Measurements from ENCODE around the gene AGAP5. TPM values are rescaled to one million over a fixed set of nuclear protein-coding genes. Genes with fewer than 3 reads are reported as not detected.
"Not testable (repeated sequence)": the region's sequence is repeated elsewhere in the genome, so short reads cannot be mapped to it uniquely, and the experiment has no call there.

Gene AGAP5
- 2.1 and 3.9 TPM in 2 replicates for total RNA-seq (2014; rRNA removed; shearing (Covaris generic))
- polyA plus RNA-seq (2016; fragmentation: Nextera tagmentation; extraction: Ambion mirVana), result 0.75 and 0.80 TPM in 2 replicates

- H3K79me2 ChIP-seq (ENCODE audit: insufficient read depth); H3K36me3 ChIP-seq (ENCODE audit: low read depth); H3K9ac ChIP-seq; H3K9me3 ChIP-seq (ENCODE audit: low read depth); H3K27me3 ChIP-seq (replicated peaks; ENCODE audit: insufficient read depth); H4K20me1 ChIP-seq (ENCODE audit: insufficient read depth); H3K4me1 ChIP-seq (ENCODE audit: insufficient read depth); in situ Hi-C loops (cut with MboI); DNase-seq; H3F3A ChIP-seq (ENCODE audit: insufficient read depth); H3K4me3 ChIP-seq; H3K27ac ChIP-seq; H2AFZ ChIP-seq; H3K4me2 ChIP-seq (ENCODE audit: unreplicated experiment); H3K9me2 ChIP-seq (ENCODE audit: insufficient read depth): not testable (repeated sequence)
- 95% methylated on average over 15 to 16 of the region's 16 CpGs for WGBS, 2 experiments (ENCODE audit: low coverage in 1 of 2, low lambda C conversion rate in 2 of 2, missing lambda C conversion rate in 2 of 2)
Observed at GRCh38 chr10:73697675-73698159, at the start of gene AGAP5. TSS of gene AGAP5 (minus strand) at chr10:73698109. CDS start at chr10:73697755, 354 bp downstream.

- DNase-seq, result no peak
Observed at GRCh38 chr10:73746721-73747120, 48.8 kb upstream of the AGAP5 start.

DNA sequence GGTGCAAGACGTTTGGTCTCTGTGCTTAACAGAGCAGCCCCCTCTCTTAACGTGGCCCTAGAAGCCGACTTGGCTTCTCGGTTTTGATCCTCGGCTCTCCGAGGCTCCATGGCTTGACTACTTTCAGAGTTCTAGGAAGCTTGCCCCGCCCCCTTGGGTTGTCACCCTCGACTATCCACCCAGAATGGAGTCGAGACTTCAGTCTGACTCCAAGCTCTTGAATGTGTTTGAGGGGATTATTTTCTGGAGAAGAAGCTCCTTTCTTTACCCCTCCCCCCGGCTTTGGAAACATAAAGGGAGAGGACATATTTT, 46.7 kb upstream of the AGAP5 start:
- TF ChIP-seq EZH2 (IDR thresholded peaks at IDR 0.05; ENCODE audit: insufficient read depth, poor library complexity, severe bottlenecking) (no peak), EZH2phosphoT487 (IDR thresholded peaks at IDR 0.05; ENCODE audit: insufficient read depth, low read depth) (no peak)
- H3K36me3 ChIP-seq (ENCODE audit: low read depth), result peaks cover 14% of the 10 kb centered on the region
- 0 to 3% methylated on average over 10 of the region's 10 CpGs for WGBS, 2 experiments (ENCODE audit: low coverage in 1 of 2, low lambda C conversion rate in 2 of 2, missing lambda C conversion rate in 2 of 2)
- peaks cover 22% of the 10 kb centered on the region for H3K4me1 ChIP-seq (ENCODE audit: insufficient read depth)
- 0 out of 2 replicates have a peak, but pooled peaks cover under 1% of the 10 kb centered on the region for H4K20me1 ChIP-seq (ENCODE audit: insufficient read depth)
- peak overlapping the region; percentile 97 for H3K4me2 ChIP-seq (ENCODE audit: unreplicated experiment)
- in situ Hi-C loops (cut with MboI), result no loop called here
- peak overlapping the region; percentile 95 for H3K27ac ChIP-seq
- no peaks in the 10 kb centered on the region for H3K27me3 ChIP-seq (replicated peaks; ENCODE audit: insufficient read depth)
- no peaks in the 10 kb centered on the region for H3K9me3 ChIP-seq (ENCODE audit: low read depth)
- peak overlapping the region; percentile 94 for H3K9ac ChIP-seq
- peaks cover 80% of the 10 kb centered on the region for H3K79me2 ChIP-seq (ENCODE audit: insufficient read depth)
- no peaks in the 10 kb centered on the region for H3K9me2 ChIP-seq (ENCODE audit: insufficient read depth)
- peak overlapping the region; percentile 91 for H3K4me3 ChIP-seq
- H3F3A ChIP-seq (ENCODE audit: insufficient read depth), result peaks cover 7% of the 10 kb centered on the region; the same call in 1 of the 2 replicates
- DNase-seq, result peak; percentile 91
- peak overlapping the region; percentile 92 for H2AFZ ChIP-seq

More at GRCh38 chr10:73746721-73747120, 48.8 kb upstream of the AGAP5 start:
- Histone ChIP-seq H3K79me2 (ENCODE audit: insufficient read depth) (peaks cover 96% of the 10 kb centered on the region), H3K9ac (no peak overlapping the region; the same call in 1 of the 2 replicates), H2AFZ (no peak overlapping the region), H3K36me3 (ENCODE audit: low read depth) (peaks cover 27% of the 10 kb centered on the region), H3K4me2 (ENCODE audit: unreplicated experiment) (no peak overlapping the region), H3K9me3 (ENCODE audit: low read depth) (no peaks in the 10 kb centered on the region), H3K9me2 (ENCODE audit: insufficient read depth) (no peaks in the 10 kb centered on the region), H4K20me1 (ENCODE audit: insufficient read depth) (0 out of 2 replicates have a peak, but pooled peaks cover 8% of the 10 kb centered on the region), H3K27ac (no peak overlapping the region), H3F3A (ENCODE audit: insufficient read depth) (peaks cover 7% of the 10 kb centered on the region; the same call in 1 of the 2 replicates), H3K4me1 (ENCODE audit: insufficient read depth) (peaks cover 22% of the 10 kb centered on the region), H3K27me3 (replicated peaks; ENCODE audit: insufficient read depth) (no peaks in the 10 kb centered on the region), H3K4me3 (no peak overlapping the region)
- 74 to 89% methylated on average over 2 of the region's 2 CpGs for whole genome bisulfite sequencing, 2 experiments (ENCODE audit: low coverage in 1 of 2, low lambda C conversion rate in 2 of 2, missing lambda C conversion rate in 2 of 2)
- in situ Hi-C loops (cut with MboI), result no loop called here
- TF ChIP-seq EZH2phosphoT487 (IDR thresholded peaks at IDR 0.05; ENCODE audit: insufficient read depth, low read depth) (no peak), EZH2 (IDR thresholded peaks at IDR 0.05; ENCODE audit: insufficient read depth, poor library complexity, severe bottlenecking) (no peak)

- peak; percentile 98 for DNase-seq
- Histone ChIP-seq H3K9ac (peak within 1 kb of the TSS; percentile 94), H3K9me3 (ENCODE audit: low read depth) (no peaks in the 10 kb centered on the region), H3K36me3 (ENCODE audit: low read depth) (peaks cover 10% of the 10 kb centered on the region), H3K27me3 (replicated peaks; ENCODE audit: insufficient read depth) (no peaks in the 10 kb centered on the region), H3K4me2 (ENCODE audit: unreplicated experiment) (peak within 1 kb of the TSS; percentile 97), H3K4me1 (ENCODE audit: insufficient read depth) (peaks cover 22% of the 10 kb centered on the region), H4K20me1 (ENCODE audit: insufficient read depth) (no peaks in the 10 kb centered on the region), H3K27ac (peak within 1 kb of the TSS; percentile 95), H3K79me2 (ENCODE audit: insufficient read depth) (peaks cover 80% of the 10 kb centered on the region), H2AFZ (peak within 1 kb of the TSS; percentile 92), H3K9me2 (ENCODE audit: insufficient read depth) (no peaks in the 10 kb centered on the region), H3K4me3 (peak within 1 kb of the TSS; percentile 91), H3F3A (ENCODE audit: insufficient read depth) (peaks cover 7% of the 10 kb centered on the region; the same call in 1 of the 2 replicates)
- 1% methylated on average over 36 of the region's 36 CpGs for WGBS, 2 experiments (ENCODE audit: low coverage in 1 of 2, low lambda C conversion rate in 2 of 2, missing lambda C conversion rate in 2 of 2)
- in situ Hi-C loops (cut with MboI), result no loop called here
- TF ChIP-seq EZH2 (IDR thresholded peaks at IDR 0.05; ENCODE audit: insufficient read depth, poor library complexity, severe bottlenecking) (no peak), EZH2phosphoT487 (IDR thresholded peaks at IDR 0.05; ENCODE audit: insufficient read depth, low read depth) (no peak)
Observed at GRCh38 chr10:73743905-73744663, 46.2 kb upstream of the AGAP5 start, which contains the start of gene SEC24C. TSS of gene SEC24C (plus strand) at chr10:73744372. CDS start at chr10:73746833, 2,461 bp downstream.
